Measurements from ENCODE around the gene CMKLR1. TPM values are rescaled to one million over a fixed set of nuclear protein-coding genes. Genes with fewer than 3 reads are reported as not detected.

The CMKLR1 gene
- total and polyA plus RNA-seq, 10 of the 15 experiments (the other 5 are each of a cell fraction or from before 2014, with no cell fraction given), result 13.8 to 52.3 (median 26.2) TPM

DNA sequence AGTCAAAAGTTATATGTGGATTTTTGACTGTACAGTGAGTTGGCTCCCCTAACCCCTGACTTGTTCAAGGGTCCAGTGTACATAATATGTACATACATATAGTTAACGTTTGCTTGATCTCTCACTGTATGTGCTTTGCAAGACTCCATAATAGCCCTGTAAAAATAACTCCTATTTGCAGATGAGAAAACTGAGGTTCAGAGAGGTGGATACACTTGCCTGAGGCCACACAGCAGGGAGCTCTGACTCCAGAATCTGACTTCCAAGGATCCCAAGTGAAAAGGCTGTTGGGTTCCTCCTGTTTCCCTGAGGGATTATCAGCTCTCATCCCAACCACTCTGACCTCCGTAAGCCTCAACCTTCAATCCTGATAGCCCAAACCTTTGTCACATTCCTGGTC, 41.7 kb downstream of the CMKLR1 start:
- TF ChIP-seq BHLHE40 (IDR thresholded peaks at IDR 0.05; ENCODE audit: borderline replicate concordance in 1 of 2, low read depth in 2 of 2, low read length in 1 of 2) (no peak), MTA3 (IDR thresholded peaks at IDR 0.05; ENCODE audit: borderline replicate concordance, low read length) (0 out of 2 replicates have a peak, but pooled peaks have one; percentile 5)
- H3K27me3 ChIP-seq (replicated peaks in 1 of 2; ENCODE audit: control insufficient read depth in 2 of 2, insufficient read depth in 2 of 2, low read length in 1 of 2), result no peaks in the 10 kb centered on the region
- intact Hi-C loops (cut with micrococcal nuclease; ENCODE audit: unreplicated experiment) (no loop called here), in situ Hi-C loops (cut with MboI) (no loop called here)
- H3K36me3 ChIP-seq (ENCODE audit: control insufficient read depth in 2 of 2, insufficient read depth in 2 of 2, low read length in 1 of 2), result peaks cover 0 to 12% of the 10 kb centered on the region in 2 experiments; a peak in 2 of 4 replicates
- peak overlapping the region; percentile 65 for H3K4me2 ChIP-seq (ENCODE audit: control insufficient read depth, insufficient read depth)
- H3K4me3 ChIP-seq, result no peak overlapping the region
- peaks cover 2% of the 10 kb centered on the region for H3K79me2 ChIP-seq (ENCODE audit: control insufficient read depth, insufficient read depth, low read length)
- no peaks in the 10 kb centered on the region; the same call in 1 of the 2 replicates for H4K20me1 ChIP-seq (ENCODE audit: control insufficient read depth, insufficient read depth)
- peaks cover 4% of the 10 kb centered on the region; the same call in 1 of the 3 replicates for H3K9me3 ChIP-seq (replicated peaks; ENCODE audit: control insufficient read depth, insufficient read depth, low read length)
- ChIA-PET SMC1A (ENCODE audit: uncharacterized antibody, unreplicated experiment) (interaction anchor here (0.7 to 3.0 kb wide), 15 partner anchors 10 to 160 kb away, joined by 3 to 19 read pairs (median 5); no protein-coding TSS in a partner anchor), RAD21 (ENCODE audit: unreplicated experiment) (interaction anchor here (0.7 to 2.7 kb wide), 4 partner anchors 24 to 63 kb away, joined by 3 to 8 read pairs (median 6); no protein-coding TSS in a partner anchor), POLR2A (interaction anchor here (1.6 to 3.1 kb wide), 2 partner anchors 10 to 17 kb away, joined by 3 to 16 read pairs; no protein-coding TSS in a partner anchor), CTCF (interaction anchor here (0.6 to 2.2 kb wide), 7 partner anchors 11 to 573 kb away, joined by 3 to 11 read pairs (median 4); no protein-coding TSS in a partner anchor)
- 52% methylated on average over 2 of the region's 2 CpGs for WGBS (ENCODE audit: insufficient coverage, insufficient replicate concordance, low lambda C conversion rate, missing lambda C conversion rate)
- BruUV-seq (replicated peaks), result no TSS peak
- peak overlapping the region; percentile 53 for H3K27ac ChIP-seq (ENCODE audit: control insufficient read depth, insufficient read depth)
- no peak overlapping the region for H2AFZ ChIP-seq (ENCODE audit: control insufficient read depth, low read depth, low read length)
- peaks cover 53% of the 10 kb centered on the region for H3K4me1 ChIP-seq (ENCODE audit: control insufficient read depth, insufficient read depth, low read length)
- DNase-seq (ENCODE audit: low read depth, low spot score), result no peak
- no peak for FAIRE-seq
- no peak overlapping the region for H3K9ac ChIP-seq (ENCODE audit: control insufficient read depth, insufficient read depth, low read length)
- no peak for ATAC-seq

DNA sequence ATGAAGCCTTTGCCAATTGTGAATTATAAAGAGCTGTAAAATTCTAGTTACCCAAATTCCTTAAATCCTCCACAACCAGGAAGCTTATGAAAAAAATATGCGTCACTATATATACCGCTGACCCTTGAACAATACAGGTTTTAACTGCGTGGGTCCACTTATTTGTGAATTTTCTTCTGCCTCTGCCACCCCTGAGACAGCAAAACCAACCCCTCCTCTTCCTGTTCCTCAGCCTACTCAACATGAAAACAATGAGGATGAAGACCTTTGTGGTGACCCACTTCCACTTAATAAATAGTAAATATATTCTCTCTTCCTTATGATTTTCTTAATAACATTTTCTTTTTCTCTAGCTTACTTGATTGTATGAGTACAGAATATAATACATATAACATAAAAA, 42.2 kb downstream of the CMKLR1 start:
- Histone ChIP-seq H2AFZ (ENCODE audit: control insufficient read depth, low read depth, low read length) (no peak overlapping the region), H3K4me2 (ENCODE audit: control insufficient read depth, insufficient read depth) (no peak overlapping the region), H3K36me3 (ENCODE audit: control insufficient read depth in 2 of 2, insufficient read depth in 2 of 2, low read length in 1 of 2) (peaks cover 3 to 13% of the 10 kb centered on the region in 2 experiments; a peak in 3 of 4 replicates), H4K20me1 (ENCODE audit: control insufficient read depth, insufficient read depth) (no peaks in the 10 kb centered on the region; the same call in 1 of the 2 replicates), H3K4me1 (ENCODE audit: control insufficient read depth, insufficient read depth, low read length) (peaks cover 48% of the 10 kb centered on the region), H3K4me3 (no peak overlapping the region), H3K27ac (ENCODE audit: control insufficient read depth, insufficient read depth) (no peak overlapping the region), H3K9ac (ENCODE audit: control insufficient read depth, insufficient read depth, low read length) (no peak overlapping the region), H3K27me3 (replicated peaks in 1 of 2; ENCODE audit: control insufficient read depth in 2 of 2, insufficient read depth in 2 of 2, low read length in 1 of 2) (no peaks in the 10 kb centered on the region), H3K9me3 (replicated peaks; ENCODE audit: control insufficient read depth, insufficient read depth, low read length) (peaks cover 2% of the 10 kb centered on the region; the same call in 1 of the 3 replicates), H3K79me2 (ENCODE audit: control insufficient read depth, insufficient read depth, low read length) (peaks cover 2% of the 10 kb centered on the region; the same call in 1 of the 2 replicates)
- intact Hi-C loops (cut with micrococcal nuclease; ENCODE audit: unreplicated experiment), result no loop called here
- DNase-seq (ENCODE audit: low read depth, low spot score) (no peak), ATAC-seq (no peak), FAIRE-seq (no peak)
- no peak for TF ChIP-seq STAT3 (IDR thresholded peaks at IDR 0.05; ENCODE audit: low read depth, low read length)
- TF ChIP-seq EP300 (IDR thresholded peaks at IDR 0.05; ENCODE audit: borderline replicate concordance in 1 of 2, control insufficient read depth in 1 of 2, low read depth in 2 of 2, low read length in 2 of 2), result no peak
- TF ChIP-seq, protein P1, sequence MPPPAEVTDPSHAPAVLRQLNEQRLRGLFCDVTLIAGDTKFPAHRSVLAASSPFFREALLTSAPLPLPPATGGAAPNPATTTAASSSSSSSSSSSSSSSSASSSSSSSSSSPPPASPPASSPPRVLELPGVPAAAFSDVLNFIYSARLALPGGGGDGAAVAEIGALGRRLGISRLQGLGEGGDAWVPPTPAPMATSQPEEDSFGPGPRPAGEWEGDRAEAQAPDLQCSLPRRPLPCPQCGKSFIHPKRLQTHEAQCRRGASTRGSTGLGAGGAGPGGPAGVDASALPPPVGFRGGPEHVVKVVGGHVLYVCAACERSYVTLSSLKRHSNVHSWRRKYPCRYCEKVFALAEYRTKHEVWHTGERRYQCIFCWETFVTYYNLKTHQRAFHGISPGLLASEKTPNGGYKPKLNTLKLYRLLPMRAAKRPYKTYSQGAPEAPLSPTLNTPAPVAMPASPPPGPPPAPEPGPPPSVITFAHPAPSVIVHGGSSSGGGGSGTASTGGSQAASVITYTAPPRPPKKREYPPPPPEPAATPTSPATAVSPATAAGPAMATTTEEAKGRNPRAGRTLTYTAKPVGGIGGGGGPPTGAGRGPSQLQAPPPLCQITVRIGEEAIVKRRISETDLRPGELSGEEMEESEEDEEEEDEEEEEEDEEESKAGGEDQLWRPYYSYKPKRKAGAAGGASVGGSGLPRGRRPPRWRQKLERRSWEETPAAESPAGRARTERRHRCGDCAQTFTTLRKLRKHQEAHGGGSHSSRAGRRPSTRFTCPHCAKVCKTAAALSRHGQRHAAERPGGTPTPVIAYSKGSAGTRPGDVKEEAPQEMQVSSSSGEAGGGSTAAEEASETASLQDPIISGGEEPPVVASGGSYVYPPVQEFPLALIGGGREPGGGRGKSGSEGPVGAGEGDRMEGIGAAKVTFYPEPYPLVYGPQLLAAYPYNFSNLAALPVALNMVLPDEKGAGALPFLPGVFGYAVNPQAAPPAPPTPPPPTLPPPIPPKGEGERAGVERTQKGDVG (CRISPR knock-in tag; IDR thresholded peaks at IDR 0.05), result no peak
- TF ChIP-seq POLR2A (IDR thresholded peaks at IDR 0.05; ENCODE audit: low read depth, low read length), result no peak
- no peak for TF ChIP-seq KLF5 (IDR thresholded peaks at IDR 0.05; ENCODE audit: partially characterized antibody)
- no peak for TF ChIP-seq DPF2 (IDR thresholded peaks at IDR 0.05)
- no peak for TF ChIP-seq GATAD2B (conservative IDR thresholded peaks at IDR 0.05; ENCODE audit: low read depth)
- TF ChIP-seq ZNF622 (IDR thresholded peaks at IDR 0.05), result no peak
- TF ChIP-seq ZNF384 (IDR thresholded peaks at IDR 0.05; ENCODE audit: borderline replicate concordance, low read depth, low read length), result no peak
- no peak for TF ChIP-seq FOXM1 (IDR thresholded peaks at IDR 0.05; ENCODE audit: low read depth, low read length)
- no TSS peak for BruUV-seq (replicated peaks)
- ChIA-PET SMC1A (ENCODE audit: uncharacterized antibody, unreplicated experiment) (interaction anchor here (0.7 to 3.0 kb wide), 14 partner anchors 10 to 160 kb away, joined by 3 to 19 read pairs (median 4); no protein-coding TSS in a partner anchor), POLR2A (interaction anchor here (1.6 to 3.1 kb wide), 2 partner anchors 10 to 17 kb away, joined by 3 to 16 read pairs; no protein-coding TSS in a partner anchor), CTCF (interaction anchor here (0.6 to 2.2 kb wide), 7 partner anchors 11 to 697 kb away, joined by 3 to 11 read pairs (median 4); no protein-coding TSS in a partner anchor), RAD21 (ENCODE audit: unreplicated experiment) (interaction anchor here (0.5 to 2.7 kb wide), 3 partner anchors 38 to 105 kb away, joined by 3 to 8 read pairs (median 3); no protein-coding TSS in a partner anchor)
- in situ Hi-C loops (cut with MboI), result no loop called here
- WGBS (ENCODE audit: insufficient coverage, insufficient replicate concordance, low lambda C conversion rate, missing lambda C conversion rate), result 25% methylated on average over 3 of the region's 3 CpGs
